ENCODE measurements around the gene NBEA.

Gene NBEA

GRCh38 chr13:35475212-35475959, 533.3 kb downstream of the NBEA start:
- peak; percentile 61 for DNase-seq (ENCODE audit: low spot score)

- peak; percentile 89 for DNase-seq (ENCODE audit: low spot score)
These were observed 534.2 kb downstream of the NBEA start, which contains the start of gene MAB21L1 for GRCh38 chr13:35475960-35476943. Gene MAB21L1, minus strand, starts transcription at chr13:35476689. Its CDS starts 551 bp downstream, at chr13:35476138.

- no peak for DNase-seq (ENCODE audit: low spot score)
These were observed 535.4 kb downstream of the NBEA start for GRCh38 chr13:35477386-35477946.

- no peak for DNase-seq (ENCODE audit: low spot score)
These were observed 536.4 kb downstream of the NBEA start for GRCh38 chr13:35478271-35479037.

- DNase-seq (ENCODE audit: low spot score) = no peak
These were observed 537.0 kb downstream of the NBEA start for GRCh38 chr13:35479038-35479492.

GRCh38 chr13:35479706-35480105, 537.6 kb downstream of the NBEA start:
- no peak for DNase-seq (ENCODE audit: low spot score)

GRCh38 chr13:35480346-35480745, 538.3 kb downstream of the NBEA start:
- no peak for DNase-seq (ENCODE audit: low spot score)

- DNase-seq (ENCODE audit: low spot score) = no peak
These were observed 539.7 kb downstream of the NBEA start for GRCh38 chr13:35481777-35482176.

- no peak for DNase-seq (ENCODE audit: low spot score)
These were observed 540.5 kb downstream of the NBEA start for GRCh38 chr13:35482527-35482926.

GRCh38 chr13:35483761-35484160, 541.7 kb downstream of the NBEA start:
- DNase-seq (ENCODE audit: low spot score) = no peak

GRCh38 chr13:35484384-35484783, 542.3 kb downstream of the NBEA start:
- DNase-seq (ENCODE audit: low spot score) = no peak

GRCh38 chr13:35485424-35485823, 543.4 kb downstream of the NBEA start:
- no peak for DNase-seq (ENCODE audit: low spot score)

- DNase-seq (ENCODE audit: low spot score) = no peak
These were observed 547.0 kb downstream of the NBEA start for GRCh38 chr13:35489050-35489449.

- DNase-seq (ENCODE audit: low spot score) = no peak
These were observed 553.9 kb downstream of the NBEA start for GRCh38 chr13:35496006-35496405.

- DNase-seq (ENCODE audit: low spot score) = no peak
These were observed 554.8 kb downstream of the NBEA start for GRCh38 chr13:35496761-35497386.

GRCh38 chr13:35498231-35498630, 556.2 kb downstream of the NBEA start:
- no peak for DNase-seq (ENCODE audit: low spot score)

GRCh38 chr13:35499196-35499662, 557.2 kb downstream of the NBEA start:
- no peak for DNase-seq (ENCODE audit: low spot score)

- no peak for DNase-seq (ENCODE audit: low spot score)
These were observed 557.6 kb downstream of the NBEA start for GRCh38 chr13:35499676-35500075.

- DNase-seq (ENCODE audit: low spot score) = no peak
These were observed 558.1 kb downstream of the NBEA start for GRCh38 chr13:35500144-35500543.

- no peak for DNase-seq (ENCODE audit: low spot score)
These were observed 559.7 kb downstream of the NBEA start for GRCh38 chr13:35501661-35502235.

GRCh38 chr13:35502456-35502855, 560.4 kb downstream of the NBEA start:
- no peak for DNase-seq (ENCODE audit: low spot score)
